Measurements from ENCODE around the gene TMED6.

TMED6 gene

GRCh38 chr16:69351309-69352027 is at the start of gene TMED6:
TMED6 (minus strand) TSS chr16:69351786; CDS start chr16:69351753, 33 bp downstream.
- peak within 1 kb of the TSS in 1 of 2 donors; percentile 2 for H3K4me3 ChIP-seq (ENCODE audit: low read depth in 1 of 2, low read length in 2 of 2)
- H3K9me3 ChIP-seq (ENCODE audit: control insufficient read depth in 1 of 2, low read length in 2 of 2) = no peaks in the 10 kb centered on the region
- H3K27ac ChIP-seq (ENCODE audit: low read length) = no peak within 1 kb of the TSS
- H3K4me1 ChIP-seq (ENCODE audit: control insufficient read depth in 1 of 2, insufficient read depth in 2 of 2, low read length in 2 of 2) = no peaks in the 10 kb centered on the region
- H3K36me3 ChIP-seq (ENCODE audit: control insufficient read depth in 1 of 2, insufficient read depth in 2 of 2, low read length in 2 of 2) = peaks cover 12 to 39% of the 10 kb centered on the region in 2 donors
- H3K27me3 ChIP-seq (ENCODE audit: low read depth, low read length) = no peaks in the 10 kb centered on the region

GRCh38 chr16:69399361-69399760 is 47.8 kb upstream of the TMED6 start:
- Histone ChIP-seq H3K4me3 (ENCODE audit: low read depth in 1 of 2, low read length in 2 of 2) (no peak overlapping the region), H3K4me1 (ENCODE audit: control insufficient read depth in 1 of 2, insufficient read depth in 2 of 2, low read length in 2 of 2) (peaks cover 13 to 15% of the 10 kb centered on the region in 2 donors), H3K27me3 (ENCODE audit: low read depth, low read length) (no peaks in the 10 kb centered on the region)

GRCh38 chr16:69397821-69398521 is 46.4 kb upstream of the TMED6 start:
- Histone ChIP-seq H3K36me3 (ENCODE audit: control insufficient read depth in 1 of 2, insufficient read depth in 2 of 2, low read length in 2 of 2) (peaks cover 0 to 4% of the 10 kb centered on the region in 2 donors), H3K27ac (ENCODE audit: low read length) (peak overlapping the region; percentile 10), H3K4me1 (ENCODE audit: control insufficient read depth in 1 of 2, insufficient read depth in 2 of 2, low read length in 2 of 2) (peaks cover 6 to 7% of the 10 kb centered on the region in 2 donors), H3K9me3 (ENCODE audit: control insufficient read depth in 1 of 2, low read length in 2 of 2) (no peaks in the 10 kb centered on the region), H3K4me3 (ENCODE audit: low read depth in 1 of 2, low read length in 2 of 2) (no peak overlapping the region), H3K27me3 (ENCODE audit: low read depth, low read length) (no peaks in the 10 kb centered on the region)

More at GRCh38 chr16:69399361-69399760, 47.8 kb upstream of the TMED6 start:
- Histone ChIP-seq H3K9me3 (ENCODE audit: control insufficient read depth in 1 of 2, low read length in 2 of 2) (no peaks in the 10 kb centered on the region), H3K36me3 (ENCODE audit: control insufficient read depth in 1 of 2, insufficient read depth in 2 of 2, low read length in 2 of 2) (peaks cover 0 to 4% of the 10 kb centered on the region in 2 donors), H3K27ac (ENCODE audit: low read length) (no peak overlapping the region)

GRCh38 chr16:69396187-69397061 is 44.8 kb upstream of the TMED6 start:
- H3K27ac ChIP-seq (ENCODE audit: low read length) = peak overlapping the region; percentile 94
- peak overlapping the region in 1 of 2 donors; percentile 4 for H3K4me3 ChIP-seq (ENCODE audit: low read depth in 1 of 2, low read length in 2 of 2)
- H3K4me1 ChIP-seq (ENCODE audit: control insufficient read depth in 1 of 2, insufficient read depth in 2 of 2, low read length in 2 of 2) = peaks cover 6 to 7% of the 10 kb centered on the region in 2 donors

GRCh38 chr16:69395859-69396186 is 44.2 kb upstream of the TMED6 start:
- peak overlapping the region in 1 of 2 donors; percentile 4 for H3K4me3 ChIP-seq (ENCODE audit: low read depth in 1 of 2, low read length in 2 of 2)
- H3K9me3 ChIP-seq (ENCODE audit: control insufficient read depth in 1 of 2, low read length in 2 of 2) = no peaks in the 10 kb centered on the region
- peak overlapping the region; percentile 94 for H3K27ac ChIP-seq (ENCODE audit: low read length)
- H3K36me3 ChIP-seq (ENCODE audit: control insufficient read depth in 1 of 2, insufficient read depth in 2 of 2, low read length in 2 of 2) = peaks cover 0 to 4% of the 10 kb centered on the region in 2 donors
- H3K27me3 ChIP-seq (ENCODE audit: low read depth, low read length) = no peaks in the 10 kb centered on the region
- H3K4me1 ChIP-seq (ENCODE audit: control insufficient read depth in 1 of 2, insufficient read depth in 2 of 2, low read length in 2 of 2) = peaks cover 6 to 7% of the 10 kb centered on the region in 2 donors

More at GRCh38 chr16:69396187-69397061, 44.8 kb upstream of the TMED6 start:
- H3K27me3 ChIP-seq (ENCODE audit: low read depth, low read length) = no peaks in the 10 kb centered on the region
- no peaks in the 10 kb centered on the region for H3K9me3 ChIP-seq (ENCODE audit: control insufficient read depth in 1 of 2, low read length in 2 of 2)
- peaks cover 0 to 4% of the 10 kb centered on the region in 2 donors for H3K36me3 ChIP-seq (ENCODE audit: control insufficient read depth in 1 of 2, insufficient read depth in 2 of 2, low read length in 2 of 2)

GRCh38 chr16:69393898-69394849 is 42.6 kb upstream of the TMED6 start:
- no peaks in the 10 kb centered on the region for H3K27me3 ChIP-seq (ENCODE audit: low read depth, low read length)
- peaks cover 0 to 4% of the 10 kb centered on the region in 2 donors for H3K36me3 ChIP-seq (ENCODE audit: control insufficient read depth in 1 of 2, insufficient read depth in 2 of 2, low read length in 2 of 2)
- H3K9me3 ChIP-seq (ENCODE audit: control insufficient read depth in 1 of 2, low read length in 2 of 2) = no peaks in the 10 kb centered on the region
- H3K4me3 ChIP-seq (ENCODE audit: low read depth in 1 of 2, low read length in 2 of 2) = no peak overlapping the region
- peaks cover 6 to 7% of the 10 kb centered on the region in 2 donors for H3K4me1 ChIP-seq (ENCODE audit: control insufficient read depth in 1 of 2, insufficient read depth in 2 of 2, low read length in 2 of 2)
- no peak overlapping the region for H3K27ac ChIP-seq (ENCODE audit: low read length)

GRCh38 chr16:69386596-69386995 is 35.0 kb upstream of the TMED6 start:
- no peaks in the 10 kb centered on the region for H3K27me3 ChIP-seq (ENCODE audit: low read depth, low read length)
- H3K4me3 ChIP-seq (ENCODE audit: low read depth in 1 of 2, low read length in 2 of 2) = peak overlapping the region in 1 of 2 donors; percentile 68
- H3K27ac ChIP-seq (ENCODE audit: low read length) = no peak overlapping the region
- peaks cover 10 to 25% of the 10 kb centered on the region in 2 donors for H3K36me3 ChIP-seq (ENCODE audit: control insufficient read depth in 1 of 2, insufficient read depth in 2 of 2, low read length in 2 of 2)
- H3K4me1 ChIP-seq (ENCODE audit: control insufficient read depth in 1 of 2, insufficient read depth in 2 of 2, low read length in 2 of 2) = peaks cover 6 to 12% of the 10 kb centered on the region in 2 donors
- no peaks in the 10 kb centered on the region for H3K9me3 ChIP-seq (ENCODE audit: control insufficient read depth in 1 of 2, low read length in 2 of 2)

GRCh38 chr16:69384974-69385373 is 33.4 kb upstream of the TMED6 start:
- Histone ChIP-seq H3K27me3 (ENCODE audit: low read depth, low read length) (no peaks in the 10 kb centered on the region), H3K9me3 (ENCODE audit: control insufficient read depth in 1 of 2, low read length in 2 of 2) (no peaks in the 10 kb centered on the region), H3K36me3 (ENCODE audit: control insufficient read depth in 1 of 2, insufficient read depth in 2 of 2, low read length in 2 of 2) (peaks cover 13 to 38% of the 10 kb centered on the region in 2 donors), H3K4me1 (ENCODE audit: control insufficient read depth in 1 of 2, insufficient read depth in 2 of 2, low read length in 2 of 2) (peaks cover 6 to 12% of the 10 kb centered on the region in 2 donors), H3K4me3 (ENCODE audit: low read depth in 1 of 2, low read length in 2 of 2) (peak overlapping the region; percentile 68 to 71), H3K27ac (ENCODE audit: low read length) (peak overlapping the region; percentile 86)

GRCh38 chr16:69382421-69382820 is 30.8 kb upstream of the TMED6 start:
- no peaks in the 10 kb centered on the region for H3K27me3 ChIP-seq (ENCODE audit: low read depth, low read length)
- H3K9me3 ChIP-seq (ENCODE audit: control insufficient read depth in 1 of 2, low read length in 2 of 2) = no peaks in the 10 kb centered on the region
- peaks cover 6 to 12% of the 10 kb centered on the region in 2 donors for H3K4me1 ChIP-seq (ENCODE audit: control insufficient read depth in 1 of 2, insufficient read depth in 2 of 2, low read length in 2 of 2)
- H3K27ac ChIP-seq (ENCODE audit: low read length) = no peak overlapping the region
- H3K4me3 ChIP-seq (ENCODE audit: low read depth in 1 of 2, low read length in 2 of 2) = no peak overlapping the region
- H3K36me3 ChIP-seq (ENCODE audit: control insufficient read depth in 1 of 2, insufficient read depth in 2 of 2, low read length in 2 of 2) = peaks cover 20 to 48% of the 10 kb centered on the region in 2 donors

GRCh38 chr16:69381231-69381630 is 29.6 kb upstream of the TMED6 start:
- H3K9me3 ChIP-seq (ENCODE audit: control insufficient read depth in 1 of 2, low read length in 2 of 2) = no peaks in the 10 kb centered on the region
- H3K4me1 ChIP-seq (ENCODE audit: control insufficient read depth in 1 of 2, insufficient read depth in 2 of 2, low read length in 2 of 2) = peaks cover 6 to 12% of the 10 kb centered on the region in 2 donors
- H3K36me3 ChIP-seq (ENCODE audit: control insufficient read depth in 1 of 2, insufficient read depth in 2 of 2, low read length in 2 of 2) = peaks cover 20 to 48% of the 10 kb centered on the region in 2 donors
- no peak overlapping the region for H3K27ac ChIP-seq (ENCODE audit: low read length)
- no peaks in the 10 kb centered on the region for H3K27me3 ChIP-seq (ENCODE audit: low read depth, low read length)
- no peak overlapping the region for H3K4me3 ChIP-seq (ENCODE audit: low read depth in 1 of 2, low read length in 2 of 2)
